COLO829 (cell line): ENCODE data around the gene DCDC2.
A peak's percentile ranks its signal among the peaks of the same experiment; 100 is the strongest.
"Not testable (repeated sequence)": the region's sequence is repeated elsewhere in the genome, so short reads cannot be mapped to it uniquely, and the experiment has no call there.

Source experiments
- DNase-seq: peaks from one replicate; pipeline ENCODE4 v3.0.0; 2012; ENCODE audit warnings: low spot score

The DCDC2 gene

DNA sequence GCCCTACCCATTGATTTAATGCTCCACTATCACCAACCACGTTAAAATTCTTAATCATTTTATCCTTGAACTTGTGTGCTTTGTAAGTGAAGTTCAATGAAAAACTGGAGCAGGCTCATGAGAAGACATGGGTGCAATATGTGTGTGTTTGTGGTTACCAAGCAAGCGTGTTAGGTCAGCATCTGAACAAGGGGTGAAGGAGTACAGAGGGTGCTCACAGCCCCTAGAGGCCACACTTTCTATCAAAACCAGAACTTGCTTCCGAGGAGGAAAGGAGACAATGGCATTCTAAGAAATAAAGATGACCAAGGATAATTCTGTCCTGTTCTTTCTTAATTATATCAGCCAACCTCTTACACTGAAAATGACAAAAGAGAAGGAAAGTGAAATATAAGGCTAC lies 138.2 kb downstream of the DCDC2 start:
- DNase-seq = no peak

DNA sequence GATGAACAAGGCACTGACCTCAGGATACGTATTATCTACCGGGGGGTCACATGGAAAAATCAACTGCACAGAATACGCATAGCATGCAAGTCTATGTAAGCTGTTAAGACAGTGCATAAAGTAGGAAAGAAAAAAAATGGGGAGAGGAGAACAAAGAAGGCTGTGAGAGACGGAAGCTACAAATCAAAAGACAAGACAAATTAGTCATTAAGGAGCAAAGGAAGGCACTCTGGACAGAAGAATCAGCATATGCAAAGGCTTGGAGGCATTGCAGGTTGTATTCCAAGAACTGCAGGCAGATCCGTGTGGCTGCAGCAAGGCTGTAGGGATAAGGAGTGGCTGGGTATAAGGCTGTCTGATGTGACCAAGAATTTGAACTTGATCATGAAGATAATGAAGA lies 142.9 kb downstream of the DCDC2 start:
- DNase-seq = peak; percentile 85

DNA sequence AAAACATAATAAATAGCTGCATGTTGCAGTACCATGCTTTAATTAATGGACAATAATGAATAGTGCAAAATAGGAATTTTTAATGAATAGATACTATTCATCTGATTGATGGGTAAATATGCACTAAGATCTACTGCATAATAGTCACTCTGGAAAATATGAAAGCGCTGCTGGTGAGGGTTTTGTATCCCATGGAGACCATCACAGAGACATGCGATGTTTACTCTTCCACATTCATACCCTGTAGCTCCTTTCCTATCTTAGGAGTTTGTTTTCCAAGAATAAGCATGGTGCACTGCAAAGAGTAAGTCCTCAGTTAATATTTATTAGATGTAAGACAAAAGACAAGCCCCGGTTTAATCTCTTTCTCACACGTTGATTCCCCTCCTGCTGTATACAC lies 150.4 kb downstream of the DCDC2 start:
- peak; percentile 26 for DNase-seq

DNA sequence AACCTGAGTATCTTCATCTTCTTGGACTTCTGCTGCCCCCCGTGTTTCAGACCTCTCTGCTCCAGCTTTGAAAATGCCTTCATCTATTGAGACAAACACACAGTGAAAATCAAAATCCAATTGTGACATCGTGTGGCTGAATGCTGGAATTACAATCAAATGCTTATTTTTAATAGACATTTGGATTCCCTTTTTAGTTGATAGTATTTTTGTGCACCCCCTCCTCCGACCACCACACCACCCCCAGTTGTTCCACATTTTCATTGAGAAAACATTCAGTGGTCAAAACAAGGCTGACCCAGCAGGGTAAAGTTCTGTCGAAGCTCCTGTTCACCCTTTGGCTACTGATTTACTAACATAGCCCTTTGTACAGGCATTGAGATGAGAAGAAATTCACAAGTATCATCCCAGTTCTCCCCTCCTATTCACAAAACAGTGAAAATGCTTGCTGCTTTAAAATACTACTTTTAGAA lies 152.8 kb downstream of the DCDC2 start:
- DNase-seq = peak; percentile 19

DNA sequence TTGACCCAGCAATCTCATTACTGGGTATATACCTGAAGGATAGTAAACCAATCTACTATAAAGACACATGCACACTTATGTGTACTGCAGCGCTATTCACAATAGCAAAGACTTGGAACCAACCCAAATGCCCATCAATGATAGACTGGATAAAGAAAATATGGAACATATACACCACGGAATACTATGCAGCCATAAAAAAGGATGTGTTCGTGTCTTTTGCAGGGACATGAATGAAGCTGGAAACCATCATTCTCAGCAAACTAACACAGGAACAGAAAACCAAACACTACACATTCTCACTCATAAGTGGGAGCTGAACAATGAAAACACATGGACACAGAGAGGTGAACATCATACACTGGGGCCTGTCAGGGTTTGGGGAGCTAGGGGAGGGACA lies 153.7 kb downstream of the DCDC2 start:
- DNase-seq = not testable (repeated sequence)

DNA sequence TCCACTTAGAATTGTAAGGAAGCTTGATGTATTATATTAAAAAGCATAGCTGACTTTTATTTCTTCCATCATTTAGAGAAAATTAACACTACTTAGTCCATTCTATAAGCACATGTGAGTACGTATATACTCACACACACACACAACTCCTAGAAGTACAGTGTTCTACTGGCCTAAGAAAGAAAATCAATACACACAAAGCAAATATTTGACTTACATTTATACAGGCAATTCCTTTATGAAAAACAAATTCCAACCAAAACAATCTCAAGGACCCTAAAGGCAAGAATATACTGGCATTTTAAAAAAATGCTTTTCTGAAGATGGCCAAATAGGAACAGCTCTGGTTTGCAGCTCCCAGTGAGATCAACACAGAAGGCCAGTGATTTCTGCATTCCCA lies 160.0 kb downstream of the DCDC2 start:
- DNase-seq = no peak

DNA sequence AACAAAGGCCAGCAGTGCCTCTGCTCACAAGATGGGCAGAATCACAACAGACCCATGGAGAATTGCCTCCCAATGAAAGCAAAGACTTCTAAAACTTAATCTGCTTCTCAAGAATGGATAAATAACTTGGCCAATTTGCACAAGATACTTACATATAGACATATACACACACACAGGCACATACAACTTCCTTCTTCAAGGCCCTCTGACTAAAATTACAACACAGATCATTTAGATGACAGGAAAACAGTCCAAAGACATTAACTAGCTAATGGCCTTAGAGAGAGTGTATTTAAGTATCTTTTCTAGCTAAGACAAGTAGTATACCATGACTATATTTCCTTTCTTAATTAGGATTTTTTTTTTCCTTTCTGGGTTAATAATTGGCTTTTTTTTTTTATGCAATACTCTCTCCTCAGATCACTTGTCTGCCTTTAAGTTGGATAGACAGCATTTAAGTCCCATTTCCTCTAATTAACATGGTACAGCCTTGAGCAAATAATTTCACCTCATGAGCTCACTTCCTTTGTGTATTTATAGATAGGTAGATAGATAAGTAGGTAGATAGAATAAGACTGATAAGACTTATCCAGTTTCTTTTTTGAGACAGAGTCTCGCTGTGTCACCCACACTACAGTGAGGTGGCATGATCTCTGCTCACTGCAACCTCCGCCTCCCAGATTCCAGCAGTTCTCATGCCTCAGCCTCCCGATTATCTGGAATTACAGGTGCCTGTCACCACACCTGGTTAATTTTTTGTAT lies 161.8 kb downstream of the DCDC2 start:
- no peak for DNase-seq

DNA sequence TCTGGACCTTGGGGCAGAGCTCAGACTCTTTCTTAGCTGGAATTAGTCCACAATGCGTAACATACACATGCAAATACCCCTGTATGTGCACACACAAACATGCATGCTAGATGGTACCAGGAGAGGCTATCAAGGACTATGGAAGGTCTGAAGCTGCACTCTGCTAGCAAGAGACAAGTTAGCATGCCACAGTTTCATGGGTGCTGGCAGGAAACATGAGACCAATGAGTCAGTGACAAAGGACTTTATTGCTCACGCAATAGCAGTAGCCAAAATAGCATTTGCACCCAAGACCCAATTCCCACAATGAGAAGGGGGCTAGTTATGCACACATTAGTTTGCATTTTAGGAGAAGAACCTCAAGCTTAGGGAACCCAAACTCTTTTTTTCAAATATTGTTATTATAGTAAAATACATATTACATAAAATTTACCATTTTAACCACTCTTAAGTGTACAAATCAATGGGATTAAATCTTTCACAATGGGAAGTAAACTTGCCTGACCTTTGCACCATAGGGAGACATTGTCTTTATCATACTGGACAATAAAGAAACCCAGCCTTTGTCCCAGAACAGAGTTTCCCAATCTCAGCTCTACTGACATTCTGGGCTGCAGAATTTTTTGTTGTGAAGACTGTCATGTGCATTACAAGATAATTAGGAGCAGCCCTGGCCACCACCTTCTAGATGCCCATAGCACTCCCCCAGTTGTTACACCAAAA lies 162.7 kb downstream of the DCDC2 start:
- DNase-seq = no peak

DNA sequence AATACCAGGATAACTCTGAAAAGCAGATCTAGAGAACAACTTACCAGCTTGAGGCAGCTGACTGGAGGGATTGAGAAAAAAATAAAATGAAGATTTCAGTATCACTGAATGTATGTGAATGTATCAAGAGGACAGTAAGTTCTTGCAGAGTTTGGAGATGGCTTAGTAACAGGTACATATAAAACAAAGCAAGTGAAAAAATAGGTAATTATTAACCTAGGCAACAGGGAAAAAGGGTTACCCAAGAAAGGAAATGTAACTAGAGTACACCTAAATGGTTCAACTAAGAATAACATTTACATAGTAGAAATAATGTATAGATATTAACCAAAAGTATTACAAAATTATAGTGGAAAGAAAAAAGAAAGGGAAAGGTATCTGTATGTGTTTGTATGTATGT lies 164.5 kb downstream of the DCDC2 start:
- DNase-seq = no peak

DNA sequence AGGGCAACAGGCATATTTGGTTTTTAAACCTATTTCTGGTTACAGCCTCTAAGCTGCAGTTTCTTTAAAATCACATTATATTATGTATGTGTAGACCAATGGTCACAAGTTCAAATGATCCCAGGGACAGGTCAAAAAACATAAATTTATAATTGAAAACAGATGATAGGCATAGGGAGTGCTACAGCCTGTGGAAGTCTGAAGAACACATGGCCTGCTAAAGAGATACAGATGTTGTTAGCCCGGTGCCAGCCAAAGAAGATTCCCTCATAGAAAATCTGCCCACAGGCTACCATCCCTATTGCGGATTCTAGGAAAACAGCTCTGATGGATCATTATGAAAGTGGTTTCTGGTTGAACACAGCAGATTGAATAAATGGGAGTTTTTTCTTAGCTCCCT lies 166.5 kb downstream of the DCDC2 start:
- DNase-seq = no peak

DNA sequence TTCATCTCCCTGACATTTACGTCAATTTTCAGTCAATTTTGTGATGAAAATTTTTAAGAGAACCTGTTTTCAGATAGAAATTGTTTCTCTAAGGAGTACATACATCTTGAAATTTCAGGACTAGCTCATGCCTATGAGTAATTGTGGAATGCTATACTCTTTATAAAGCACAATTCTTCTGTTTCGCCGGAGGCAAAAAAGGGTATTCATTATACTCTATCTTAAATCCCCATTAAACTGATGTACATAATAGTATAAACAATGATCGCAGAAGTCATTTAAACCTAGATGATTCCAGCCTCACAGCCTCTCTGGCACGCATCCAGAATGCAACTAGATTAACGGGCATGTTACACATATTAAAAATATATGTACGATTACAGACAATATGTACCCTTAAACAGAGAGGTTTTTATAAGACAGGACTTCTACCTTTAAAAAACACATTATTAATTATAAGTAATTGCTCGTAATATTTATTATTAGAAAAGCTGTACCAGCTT lies 169.2 kb downstream of the DCDC2 start:
- peak; percentile 73 for DNase-seq

DNA sequence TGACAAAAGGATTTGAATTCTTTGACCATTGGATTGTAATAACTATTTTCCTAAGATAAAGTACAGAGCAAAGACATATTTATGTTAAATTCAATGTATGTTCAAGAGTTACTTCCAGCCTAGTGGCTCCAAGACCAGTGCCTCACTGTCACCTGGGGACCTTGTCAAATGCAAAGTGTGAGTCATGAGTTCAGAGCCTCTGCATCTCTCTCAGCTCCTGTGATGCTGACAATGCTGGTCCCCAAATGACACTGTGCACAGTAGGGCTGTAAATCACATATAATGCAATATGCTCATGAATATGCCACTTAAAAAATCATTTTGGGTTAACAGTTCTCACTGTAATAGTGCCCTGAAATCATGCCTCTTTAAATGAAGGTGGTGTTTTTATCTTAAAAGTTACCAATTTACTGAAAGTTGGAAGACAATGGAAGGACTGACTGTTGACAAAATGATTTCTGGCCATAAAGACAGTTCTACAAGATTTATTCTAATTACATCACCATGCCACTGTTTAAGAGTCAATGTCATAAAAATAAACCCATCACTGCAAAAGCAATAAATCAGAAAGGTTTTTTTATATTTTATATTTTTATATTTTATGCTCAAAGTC lies 169.8 kb downstream of the DCDC2 start:
- no peak for DNase-seq

DNA sequence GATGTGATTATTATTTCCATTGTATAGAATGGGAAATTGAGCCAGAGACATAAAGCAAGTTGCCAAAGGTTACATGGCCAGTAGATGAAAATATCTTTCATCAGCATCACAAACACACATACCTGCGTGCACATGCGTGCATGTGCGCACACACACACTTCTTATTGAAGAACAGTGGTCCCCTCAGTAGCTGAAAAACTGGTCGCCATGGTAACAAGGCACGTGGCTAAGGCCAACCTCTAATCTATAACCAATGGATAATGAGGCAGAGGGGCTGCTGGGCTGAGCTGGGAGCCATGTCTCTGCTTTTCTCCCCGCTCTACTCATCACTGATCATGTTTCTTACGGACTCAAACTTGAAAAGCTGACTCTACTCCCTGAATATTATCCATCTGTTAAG lies 171.5 kb downstream of the DCDC2 start:
- DNase-seq = no peak

DNA sequence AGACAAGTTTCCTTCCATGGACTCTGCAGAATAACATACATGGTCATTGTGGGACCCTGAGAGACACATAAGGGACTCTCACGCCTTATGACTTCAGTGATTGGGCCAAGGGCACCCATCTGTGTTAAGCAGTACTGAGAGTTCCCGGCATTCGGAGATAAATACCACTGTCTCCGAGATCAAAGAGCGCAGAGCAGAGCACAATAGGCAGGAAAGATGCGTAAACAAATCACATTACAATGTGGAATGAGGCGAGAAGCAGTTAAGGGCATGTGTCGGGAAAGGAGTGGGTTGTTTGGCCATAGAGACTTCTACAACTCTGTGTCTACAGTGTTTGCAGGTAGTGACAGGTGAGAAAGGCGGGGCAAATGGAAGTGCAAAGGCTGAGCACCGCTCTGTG lies 174.3 kb downstream of the DCDC2 start:
- DNase-seq = no peak

DNA sequence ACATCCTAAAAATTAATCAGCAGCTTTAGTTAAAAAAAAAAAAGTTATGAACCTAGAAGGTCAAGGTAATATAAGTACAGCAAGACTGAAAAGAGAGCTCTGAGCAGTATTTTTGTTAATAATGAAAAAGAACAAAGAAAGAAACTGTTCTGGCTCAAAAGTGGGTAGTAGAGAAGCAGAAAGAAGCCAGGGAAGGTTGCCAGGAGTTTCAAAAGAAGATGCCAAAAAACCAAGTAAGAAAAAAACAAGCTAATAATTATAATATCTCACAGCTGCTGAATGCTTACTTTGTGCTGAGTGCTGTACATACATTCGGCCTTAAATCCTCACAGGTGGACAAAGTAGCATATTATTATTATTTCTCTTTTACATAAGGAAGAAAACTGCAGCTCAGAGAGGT lies 200.0 kb downstream of the DCDC2 start:
- DNase-seq = no peak

DNA sequence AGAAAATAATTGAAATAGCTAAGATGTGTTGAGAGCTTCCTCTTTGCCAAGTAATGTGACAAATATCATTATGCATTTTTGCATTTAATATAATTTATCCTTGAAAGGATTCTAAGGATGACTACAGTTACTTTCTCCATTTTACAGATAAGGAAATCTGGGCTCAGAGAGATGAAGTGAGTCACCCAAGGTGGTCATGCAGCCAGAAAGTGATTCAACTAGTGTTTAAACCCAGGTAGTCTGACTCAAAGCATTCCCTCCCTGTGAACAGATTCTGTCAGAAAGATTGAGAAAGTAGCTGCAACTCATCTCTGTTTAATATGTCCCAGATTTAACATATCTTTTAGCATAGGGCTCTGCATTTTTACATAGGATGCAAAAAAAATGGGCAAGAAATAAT lies 203.7 kb downstream of the DCDC2 start:
- DNase-seq = no peak

DNA sequence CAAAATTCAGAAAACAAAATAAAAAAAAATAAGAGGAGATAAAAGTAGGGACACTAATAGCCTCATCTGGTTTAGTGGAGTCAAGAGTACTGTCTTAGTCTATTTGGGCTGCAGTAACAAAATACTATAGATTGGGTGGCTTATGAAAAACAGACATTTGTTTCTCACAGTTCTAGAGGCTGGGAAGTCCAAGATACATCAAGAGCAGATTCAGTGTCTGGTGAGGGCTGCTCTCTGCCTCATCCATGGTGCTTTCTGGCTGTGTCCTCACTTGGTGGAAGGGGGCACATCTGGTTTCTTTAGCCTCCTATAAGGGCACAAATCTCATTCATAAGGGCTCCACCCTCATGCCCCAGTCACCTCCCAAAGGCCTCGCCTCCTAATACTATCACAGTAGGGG lies 205.8 kb downstream of the DCDC2 start:
- DNase-seq = no peak

DNA sequence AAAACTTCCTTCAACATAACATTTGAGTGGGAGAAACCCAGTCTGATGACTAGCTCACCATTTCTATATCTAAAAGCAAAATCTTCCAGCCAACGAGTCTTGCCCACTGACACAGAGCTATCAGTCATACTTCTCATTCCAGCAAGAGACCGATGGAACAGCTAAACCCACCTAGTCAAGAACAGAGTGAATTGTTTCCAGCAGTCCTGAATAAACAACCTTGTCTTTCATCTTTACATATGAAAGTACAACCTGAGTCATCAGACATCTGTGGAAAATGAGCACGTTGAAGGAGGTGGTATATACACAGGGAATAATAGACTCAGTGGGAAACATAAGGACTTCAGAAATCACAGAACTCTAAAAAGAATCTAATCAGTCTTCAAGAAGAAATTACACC lies 208.0 kb downstream of the DCDC2 start:
- no peak for DNase-seq

DNA sequence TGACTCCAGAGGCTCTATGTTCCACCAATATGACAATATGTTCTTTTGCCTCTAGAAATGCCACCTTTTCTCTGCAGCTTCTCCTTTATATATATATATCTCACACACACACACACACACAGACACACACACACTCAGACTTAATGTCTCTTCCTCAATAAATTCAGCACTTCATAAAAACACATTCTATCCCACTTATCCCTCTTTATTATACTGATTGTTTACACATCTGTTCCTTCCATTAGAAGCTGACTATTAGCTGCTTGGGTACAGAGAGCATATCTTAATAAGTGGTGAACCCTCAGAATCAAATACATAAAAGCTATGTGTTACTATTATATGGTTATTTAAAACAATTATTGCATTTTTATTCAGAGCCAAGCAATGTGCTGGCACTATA lies 208.6 kb downstream of the DCDC2 start:
- DNase-seq = no peak

DNA sequence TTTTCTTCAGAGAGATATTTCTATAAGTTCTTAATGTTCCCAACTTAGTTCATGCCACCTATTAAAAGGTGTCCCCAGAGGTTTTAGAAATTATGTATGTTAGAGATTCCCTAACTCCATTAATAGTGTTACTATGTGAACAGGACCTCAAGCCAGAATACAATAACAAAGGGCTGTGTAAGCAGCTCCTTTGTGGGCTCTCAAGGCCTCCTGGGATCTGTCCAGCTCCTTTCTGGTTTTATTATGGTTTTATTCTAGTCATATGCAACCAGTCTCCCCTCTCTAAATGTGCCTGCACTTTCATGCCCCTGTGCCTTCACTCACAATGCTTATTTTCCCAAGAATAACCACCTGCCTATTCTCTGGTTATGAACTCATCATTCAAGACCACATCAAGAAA lies 209.2 kb downstream of the DCDC2 start:
- no peak for DNase-seq

DNA sequence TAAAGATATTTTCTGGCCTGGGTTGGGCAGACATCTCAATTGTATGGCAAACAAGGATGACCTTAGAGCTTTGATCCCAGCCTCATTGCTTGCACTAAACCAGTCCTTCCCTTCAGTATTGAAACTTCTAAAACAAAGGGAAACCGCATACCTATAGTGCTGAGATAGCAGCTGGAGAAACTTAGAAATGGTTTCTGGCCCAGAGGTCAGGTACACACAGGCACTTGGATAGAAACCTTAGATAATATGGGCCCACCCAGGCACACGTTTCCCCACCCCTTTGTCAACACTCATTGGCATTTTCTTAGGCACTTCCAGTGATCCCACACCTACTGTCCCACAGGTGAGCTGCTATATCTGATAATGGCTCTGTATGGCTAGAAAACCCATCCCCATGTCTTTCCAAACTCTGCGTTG lies 209.7 kb downstream of the DCDC2 start:
- no peak for DNase-seq

DNA sequence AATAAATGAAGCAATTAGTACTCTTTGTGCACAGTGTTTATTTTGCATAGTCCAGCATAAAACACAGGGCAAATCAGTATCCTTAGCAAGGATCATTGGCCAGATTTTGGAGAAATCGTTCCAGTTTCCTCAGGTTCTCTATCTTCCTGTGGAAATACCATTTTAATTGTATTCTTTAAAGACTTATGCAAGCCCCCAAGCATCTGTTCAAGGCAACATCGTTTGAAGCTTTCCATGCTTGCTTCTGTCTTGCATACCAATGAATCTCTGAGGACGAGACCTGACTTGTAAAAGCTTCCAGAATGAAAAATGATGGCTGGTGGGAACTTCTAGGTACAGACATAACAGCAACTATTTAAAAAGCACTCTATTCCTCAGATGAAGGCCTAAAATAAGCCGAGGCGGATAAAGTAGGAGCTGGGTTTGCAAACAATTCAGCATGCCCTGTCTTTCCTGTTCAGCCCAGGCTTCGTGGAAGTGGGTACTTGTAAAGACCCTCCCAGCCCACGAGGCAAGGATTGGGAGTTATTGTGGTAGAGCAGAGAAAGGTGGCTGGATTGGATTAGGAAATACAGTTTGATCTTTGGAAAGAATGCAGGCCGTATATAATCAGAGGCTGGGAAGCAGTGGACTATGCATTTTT lies 210.2 kb downstream of the DCDC2 start:
- DNase-seq = no peak

DNA sequence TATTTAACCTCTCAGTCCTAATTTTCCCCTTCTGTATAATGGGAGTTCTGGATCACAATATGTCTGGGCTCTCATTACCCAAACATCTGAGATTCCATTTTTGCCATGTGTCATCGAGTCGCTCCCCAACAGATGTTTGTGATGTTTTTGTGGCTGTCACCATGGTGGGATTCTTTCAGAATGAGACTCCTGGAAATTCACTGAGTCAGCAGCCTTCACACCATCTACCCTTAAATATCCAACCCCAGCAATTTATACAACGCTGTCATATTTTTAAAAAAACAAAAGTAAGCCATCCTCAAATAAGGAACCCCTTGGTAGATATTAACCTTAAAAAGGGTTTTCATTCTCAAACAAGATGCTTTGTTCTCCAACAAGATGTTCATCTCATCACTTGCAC lies 211.0 kb downstream of the DCDC2 start:
- no peak for DNase-seq
